Natural killer cell (primary cell): ENCODE data around the gene TGIF2. TPM values are rescaled to one million over a fixed set of nuclear protein-coding genes. Genes with fewer than 3 reads are reported as not detected.

Experiments
- ATAC-seq, 3 donors: fragments of 150-1000 bp in 2 of 3; fragments of 200-7000 bp in 1 of 3; cut with Tn5 transposase; 1 replicate in 1 of 3; 2 replicates in 2 of 3; pipeline ENCODE4 v1.10.0; 2021; ENCODE audit warnings: mild to moderate bottlenecking in 2 of 3, moderate library complexity in 2 of 3
- DNase-seq, 2 donors: peaks; one replicate each; pipeline versions ENCODE4 v3.0.0 to v3.0.0-alpha.2; 2013 to 2021; ENCODE audit warnings: mixed read lengths in 1 of 2
- H3K27ac ChIP-seq: one replicate; pipeline ENCODE4 v1.5.1; 2013; ENCODE audit warnings: mild to moderate bottlenecking, low read length
- H3K27me3 ChIP-seq: one replicate; pipeline ENCODE4 v1.6.1; 2013; ENCODE audit warnings: low read length; ENCODE audit not compliant: control insufficient read depth, insufficient read depth
- H3K36me3 ChIP-seq: one replicate; pipeline ENCODE4 v1.6.1; 2013; ENCODE audit warnings: low read length; ENCODE audit not compliant: control insufficient read depth, insufficient read depth
- H3K4me1 ChIP-seq: one replicate; pipeline ENCODE4 v1.6.1; 2013; ENCODE audit warnings: low read length; ENCODE audit not compliant: control insufficient read depth, insufficient read depth
- H3K4me3 ChIP-seq: one replicate; pipeline ENCODE4 v1.5.1; 2013; ENCODE audit warnings: low read length
- H3K9me3 ChIP-seq: one replicate; pipeline ENCODE4 v1.6.1; 2013; ENCODE audit warnings: low read length; ENCODE audit not compliant: control insufficient read depth, insufficient read depth
- H3K27ac Mint-ChIP-seq, 2 donors: one replicate each; pipeline ENCODE4 v1.8.0; 2022; ENCODE audit warnings: mild to moderate bottlenecking in 2 of 2, mixed read lengths in 2 of 2, moderate library complexity in 1 of 2
- H3K27me3 Mint-ChIP-seq, 2 donors: one replicate each; pipeline ENCODE4 v1.8.0; 2022; ENCODE audit warnings: low read depth in 2 of 2, mixed read lengths in 2 of 2
- H3K36me3 Mint-ChIP-seq: one replicate; pipeline ENCODE4 v1.8.0; 2022; ENCODE audit warnings: mixed read lengths
- H3K4me1 Mint-ChIP-seq, 2 donors: one replicate each; pipeline ENCODE4 v1.8.0; 2022; ENCODE audit warnings: mixed read lengths in 2 of 2
- H3K4me3 Mint-ChIP-seq: one replicate; pipeline ENCODE4 v1.8.0; 2022; ENCODE audit warnings: mild to moderate bottlenecking, moderate library complexity, mixed read lengths
- H3K9me3 Mint-ChIP-seq, 2 donors: one replicate each; pipeline ENCODE4 v1.8.0; 2022; ENCODE audit warnings: mixed read lengths in 2 of 2
- CTCF ChIP-seq: fragments of 200-600 bp; IDR thresholded peaks from one replicate; pipeline ENCODE4 v1.8.0; 2022; ENCODE audit warnings: antibody characterized with exemption
- WGBS: methylation state at CpG from one replicate; pipeline ENCODE4 v1.1.7; 2013; ENCODE audit warnings: missing lambda C conversion rate; ENCODE audit not compliant: insufficient coverage; 5-methylcytosine and 5-hydroxymethylcytosine counted together
- intact Hi-C: fragments of 100-400 bp; cut with micrococcal nuclease; formaldehyde crosslinking; loops from one replicate; pipeline ENCODE4 v1.14.2; 2022
- total RNA-seq, 4 donors: library from RNA; stranded (reverse); fragments of 120-200 nt in 1 of 4; gene quantifications; one replicate each; pipeline versions ENCODE4 v1.2.3 to v1.2.4, GENCODE V29; 2013 to 2022

Gene TGIF2
- total RNA-seq, 3 donors from 2014 or later (not counting 1 experiment from before 2014, with no cell fraction given), result 19.9 to 28.5 (median 25.9) TPM

- Histone ChIP-seq H3K36me3 (no peaks in the 10 kb centered on the region), H3K27me3 (no peaks in the 10 kb centered on the region), H3K27ac (no peak overlapping the region), H3K4me1 (peaks cover 8% of the 10 kb centered on the region), H3K4me3 (no peak overlapping the region), H3K9me3 (no peaks in the 10 kb centered on the region)
- no peaks in the 10 kb centered on the region for H3K36me3 Mint-ChIP-seq
- intact Hi-C loops, result no loop called here
- H3K4me1 Mint-ChIP-seq, result peaks cover 0 to 9% of the 10 kb centered on the region in 2 donors
- H3K4me3 Mint-ChIP-seq, result no peak overlapping the region
- H3K27ac Mint-ChIP-seq, result no peak overlapping the region
- 82% methylated on average over 14 of the region's 14 CpGs for WGBS
- ATAC-seq (no peak), DNase-seq (no peak)
- TF ChIP-seq CTCF, result no peak
- H3K9me3 Mint-ChIP-seq, result no peaks in the 10 kb centered on the region
- H3K27me3 Mint-ChIP-seq, result no peaks in the 10 kb centered on the region
These were observed 27.2 kb upstream of the TGIF2 start for GRCh38 chr20:36546111-36546736.

- Mint-ChIP-seq H3K27ac (no peak overlapping the region), H3K4me3 (no peak overlapping the region), H3K36me3 (no peaks in the 10 kb centered on the region), H3K27me3 (no peaks in the 10 kb centered on the region), H3K9me3 (no peaks in the 10 kb centered on the region), H3K4me1 (peaks cover 0 to 4% of the 10 kb centered on the region in 2 donors)
- Histone ChIP-seq H3K4me3 (no peak overlapping the region), H3K36me3 (no peaks in the 10 kb centered on the region), H3K4me1 (no peaks in the 10 kb centered on the region), H3K9me3 (no peaks in the 10 kb centered on the region), H3K27ac (no peak overlapping the region), H3K27me3 (no peaks in the 10 kb centered on the region)
- 89% methylated on average over 11 of the region's 12 CpGs for WGBS
- no peak for TF ChIP-seq CTCF
- no peak for DNase-seq
- ATAC-seq, result no peak
- intact Hi-C loops, result no loop called here
These were observed 26.0 kb upstream of the TGIF2 start for GRCh38 chr20:36547186-36548005.

- no peaks in the 10 kb centered on the region for H3K9me3 Mint-ChIP-seq
- DNase-seq (no peak), ATAC-seq (no peak)
- Histone ChIP-seq H3K27ac (no peak overlapping the region), H3K4me3 (no peak overlapping the region), H3K27me3 (no peaks in the 10 kb centered on the region), H3K9me3 (no peaks in the 10 kb centered on the region), H3K4me1 (no peaks in the 10 kb centered on the region), H3K36me3 (no peaks in the 10 kb centered on the region)
- 95% methylated on average over 12 of the region's 12 CpGs for WGBS
- no peak for TF ChIP-seq CTCF
- no peaks in the 10 kb centered on the region for H3K4me1 Mint-ChIP-seq
- no peaks in the 10 kb centered on the region for H3K27me3 Mint-ChIP-seq
- intact Hi-C loops, result no loop called here
- no peak overlapping the region for H3K4me3 Mint-ChIP-seq
- H3K36me3 Mint-ChIP-seq, result no peaks in the 10 kb centered on the region
- H3K27ac Mint-ChIP-seq, result no peak overlapping the region
These were observed 25.4 kb upstream of the TGIF2 start for GRCh38 chr20:36548006-36548315.
